ENCODE results near the gene TMEM132D.

DNA sequence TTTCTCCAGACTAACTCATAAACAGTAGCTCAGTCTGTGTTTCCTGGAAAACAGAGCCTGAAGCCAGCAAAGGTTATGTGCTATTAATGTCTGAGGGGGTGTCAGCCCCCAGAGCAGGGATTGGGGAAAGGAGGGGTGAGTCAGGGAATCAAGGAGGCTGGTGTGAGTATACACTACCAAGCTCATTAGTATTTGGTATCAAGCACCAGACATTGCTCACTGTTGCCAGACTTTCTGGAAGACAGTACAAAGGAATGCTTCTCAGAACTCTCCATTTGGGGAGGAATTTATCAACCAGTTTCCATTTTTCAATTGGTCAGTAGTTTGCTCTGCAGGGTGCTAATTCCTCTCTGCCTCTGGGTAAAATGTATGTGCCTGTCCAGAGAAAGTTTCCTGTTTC lies 607.2 kb downstream of the TMEM132D start:
- no peak for TF ChIP-seq EZH2 (IDR thresholded peaks at IDR 0.05; ENCODE audit: insufficient read depth, low read length)
- TF ChIP-seq, protein P1, sequence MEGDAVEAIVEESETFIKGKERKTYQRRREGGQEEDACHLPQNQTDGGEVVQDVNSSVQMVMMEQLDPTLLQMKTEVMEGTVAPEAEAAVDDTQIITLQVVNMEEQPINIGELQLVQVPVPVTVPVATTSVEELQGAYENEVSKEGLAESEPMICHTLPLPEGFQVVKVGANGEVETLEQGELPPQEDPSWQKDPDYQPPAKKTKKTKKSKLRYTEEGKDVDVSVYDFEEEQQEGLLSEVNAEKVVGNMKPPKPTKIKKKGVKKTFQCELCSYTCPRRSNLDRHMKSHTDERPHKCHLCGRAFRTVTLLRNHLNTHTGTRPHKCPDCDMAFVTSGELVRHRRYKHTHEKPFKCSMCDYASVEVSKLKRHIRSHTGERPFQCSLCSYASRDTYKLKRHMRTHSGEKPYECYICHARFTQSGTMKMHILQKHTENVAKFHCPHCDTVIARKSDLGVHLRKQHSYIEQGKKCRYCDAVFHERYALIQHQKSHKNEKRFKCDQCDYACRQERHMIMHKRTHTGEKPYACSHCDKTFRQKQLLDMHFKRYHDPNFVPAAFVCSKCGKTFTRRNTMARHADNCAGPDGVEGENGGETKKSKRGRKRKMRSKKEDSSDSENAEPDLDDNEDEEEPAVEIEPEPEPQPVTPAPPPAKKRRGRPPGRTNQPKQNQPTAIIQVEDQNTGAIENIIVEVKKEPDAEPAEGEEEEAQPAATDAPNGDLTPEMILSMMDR (IDR thresholded peaks at IDR 0.05; ENCODE audit: insufficient read depth, low read depth, low read length), result no peak

Measured in astrocyte (in vitro differentiated cells and primary cell).